HG03439 (cell line): ENCODE measurements around the gene FOXO3.

Source experiments
- ATAC-seq: cut with Tn5 transposase; IDR thresholded peaks from one replicate; pipeline ENCODE4 v1.9.1; 2021; ENCODE audit warnings: mild to moderate bottlenecking, moderate library complexity; ENCODE audit not compliant: unreplicated experiment

Gene FOXO3

DNA sequence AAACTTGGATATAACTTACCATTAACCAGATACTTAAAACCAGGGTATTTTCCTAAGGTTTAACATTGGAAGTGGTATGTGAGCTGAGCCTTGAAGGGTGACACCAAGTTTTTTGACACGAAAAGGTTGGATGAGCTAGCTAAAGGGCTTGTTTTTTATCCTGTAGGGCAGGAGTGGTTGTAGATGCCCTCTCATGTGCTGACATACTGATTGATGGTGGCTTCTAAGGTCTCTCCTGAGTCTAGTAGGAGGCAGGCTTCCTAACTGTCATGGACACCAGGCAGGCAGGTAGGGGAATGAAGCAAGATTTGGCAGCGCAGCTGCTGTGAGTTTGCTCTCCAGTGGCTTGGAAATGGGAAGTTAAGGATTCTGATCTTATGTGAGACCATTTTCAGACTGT, 66.1 kb downstream of the FOXO3 start:
- ATAC-seq = no peak

DNA sequence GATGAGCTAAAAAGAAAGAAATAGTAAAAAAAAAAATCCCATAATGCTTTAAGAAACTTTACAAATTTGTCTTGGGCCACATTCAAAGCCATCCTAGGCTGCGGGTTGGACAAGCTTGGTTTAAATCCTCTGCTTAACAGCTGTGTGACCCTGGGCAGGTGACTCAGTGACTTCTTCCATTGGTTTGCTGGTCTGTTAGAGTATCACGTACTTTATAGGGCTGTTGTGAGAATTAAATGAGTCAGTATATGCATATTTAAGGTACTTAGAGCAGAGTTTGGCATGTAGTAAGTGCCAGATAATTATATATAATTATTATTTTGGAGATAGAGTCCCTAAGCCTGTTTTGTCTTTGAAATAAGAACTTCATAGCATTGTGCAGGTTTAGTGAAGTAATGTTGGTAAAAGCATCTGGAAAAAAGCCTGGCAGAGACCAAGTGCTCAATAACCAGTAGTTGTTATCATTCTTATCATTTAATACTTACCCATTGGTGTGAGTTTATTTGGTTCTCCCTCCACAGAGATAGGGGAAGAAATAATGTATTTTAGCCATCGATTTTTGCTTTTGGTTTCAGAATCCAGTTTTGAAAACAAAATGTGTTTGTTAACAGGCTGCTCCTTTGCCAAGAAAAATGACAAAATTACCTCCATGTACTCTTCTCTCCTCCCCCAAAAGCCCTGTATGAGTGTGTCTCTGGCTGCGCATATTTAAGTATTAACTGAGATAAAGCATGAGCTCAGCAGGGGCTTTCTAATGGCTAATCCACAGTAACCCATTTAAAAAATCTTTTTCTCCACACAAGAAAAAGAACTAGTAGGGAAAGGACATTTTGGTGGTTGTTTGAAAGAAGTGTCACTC, 67.2 kb downstream of the FOXO3 start:
- no peak for ATAC-seq

DNA sequence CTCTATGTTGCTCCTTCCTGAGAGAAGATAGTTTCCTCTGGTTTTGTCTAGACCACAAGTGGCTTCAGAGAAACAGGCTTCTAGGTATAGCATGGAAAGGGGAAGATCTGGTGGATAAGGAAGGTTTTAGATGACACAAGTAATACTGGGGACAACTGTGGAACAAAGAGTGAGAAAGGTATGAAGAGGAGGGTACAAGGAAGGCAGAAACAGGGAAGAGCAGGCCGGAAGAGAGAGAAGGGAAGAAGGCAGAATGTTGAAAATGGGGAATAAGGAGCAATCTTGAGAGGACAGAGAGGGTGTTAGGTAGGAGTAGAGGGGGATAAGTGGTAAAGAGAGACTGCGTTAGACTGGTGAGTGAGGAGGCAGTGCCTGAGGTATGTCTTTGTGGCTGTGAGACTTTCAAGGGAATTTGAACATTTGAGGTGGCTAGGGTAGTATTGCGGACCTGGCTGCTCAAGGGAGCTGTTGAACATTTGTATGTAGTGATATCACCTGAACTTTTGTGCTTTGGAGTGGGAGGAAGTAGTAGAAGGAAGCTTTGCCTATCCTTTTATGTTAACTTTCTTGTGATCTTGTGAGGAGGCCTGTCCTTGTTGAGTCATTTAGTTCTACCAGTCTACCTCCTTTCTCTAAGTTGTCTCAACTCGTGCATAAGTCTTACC, 69.5 kb downstream of the FOXO3 start:
- no peak for ATAC-seq

DNA sequence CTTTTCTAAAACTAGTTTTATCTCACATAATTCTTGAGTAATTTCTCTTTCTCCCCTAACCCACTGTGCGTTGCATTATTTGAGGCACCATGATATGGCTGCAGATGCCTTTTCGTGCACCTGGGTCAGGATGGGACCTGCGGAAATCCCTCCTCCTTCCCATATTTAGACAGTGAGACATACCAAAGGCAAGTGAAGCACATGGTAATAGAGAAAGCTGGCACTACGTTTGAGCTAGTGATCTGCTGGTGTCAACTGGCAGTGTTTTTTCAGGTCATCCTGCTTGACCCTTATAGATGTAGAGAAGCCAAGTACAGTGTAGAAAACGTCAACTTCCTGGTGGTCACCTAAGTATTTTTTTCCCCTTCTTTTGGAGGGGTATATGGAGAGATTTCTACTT, 71.7 kb downstream of the FOXO3 start:
- no peak for ATAC-seq

DNA sequence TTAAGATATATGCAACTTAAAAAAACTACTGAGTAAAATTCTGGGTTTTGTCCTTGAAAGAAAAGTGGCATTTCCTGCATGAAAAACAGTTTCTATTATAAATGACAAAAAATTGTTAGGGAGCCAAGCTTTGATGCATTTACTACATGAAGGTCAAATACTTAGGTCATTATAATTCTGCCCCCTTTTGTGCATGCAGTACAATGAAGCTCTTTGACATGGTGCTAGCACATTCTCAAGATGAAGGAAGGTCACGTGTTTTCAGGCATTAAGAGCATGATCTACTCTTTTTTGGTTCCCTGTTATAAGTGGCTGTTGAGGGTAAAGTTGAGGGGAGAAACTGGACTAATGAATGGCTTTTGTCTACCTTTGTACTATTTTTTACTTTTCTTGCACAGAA, 72.7 kb downstream of the FOXO3 start:
- no peak for ATAC-seq

DNA sequence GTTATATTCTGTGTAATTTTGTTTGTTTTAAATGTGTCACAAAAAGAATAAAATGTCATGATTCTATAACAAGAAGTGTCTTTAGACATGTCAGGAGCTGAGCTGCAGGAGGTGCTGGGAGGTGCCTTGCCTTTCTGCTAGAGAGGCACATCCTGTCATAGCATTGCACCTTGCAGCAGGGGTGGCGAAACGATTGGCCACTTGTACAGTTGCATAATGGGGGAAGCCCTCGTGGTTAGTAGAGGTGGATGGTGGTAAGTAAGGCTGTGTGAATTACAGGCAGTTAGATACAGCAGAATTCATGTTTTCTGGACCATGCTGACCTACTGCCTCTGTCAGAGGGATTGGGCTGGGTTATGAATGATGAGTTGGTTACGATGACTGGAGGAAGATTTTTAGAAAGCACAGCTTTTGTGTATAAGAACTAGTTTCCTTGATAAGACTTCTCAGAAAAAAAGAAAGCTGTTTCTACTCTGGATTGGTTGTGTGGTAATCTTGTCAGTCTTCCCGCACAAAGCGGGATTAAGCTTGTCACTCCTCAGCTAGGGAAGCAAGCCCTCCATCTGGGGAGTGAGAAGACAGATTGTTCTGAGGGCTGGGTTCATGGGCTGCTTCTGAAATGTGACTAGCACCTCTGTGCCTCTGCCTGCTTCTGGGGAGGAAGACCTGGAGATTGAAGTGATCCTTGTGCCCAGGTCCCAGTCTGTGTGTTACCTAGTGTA, 74.9 kb downstream of the FOXO3 start:
- no peak for ATAC-seq

DNA sequence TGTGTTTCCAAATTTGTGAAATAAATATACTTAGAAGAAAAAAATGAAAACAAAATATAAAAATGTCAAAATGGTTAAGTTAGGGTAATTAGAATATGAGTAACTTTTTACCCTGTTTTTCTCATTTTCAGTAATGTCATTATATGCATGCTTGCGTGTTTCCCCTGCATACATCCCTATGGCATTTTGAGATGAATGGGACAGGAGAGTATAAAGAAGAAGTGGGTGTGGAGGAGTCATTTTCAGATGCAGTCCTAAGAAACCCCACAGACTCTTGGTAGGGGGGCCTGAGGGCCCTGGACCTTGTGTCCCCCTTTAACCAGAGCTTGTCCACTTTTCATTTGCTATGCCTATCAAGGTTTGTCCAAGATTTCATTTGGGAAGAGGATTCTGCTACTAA, 77.2 kb downstream of the FOXO3 start:
- no peak for ATAC-seq

DNA sequence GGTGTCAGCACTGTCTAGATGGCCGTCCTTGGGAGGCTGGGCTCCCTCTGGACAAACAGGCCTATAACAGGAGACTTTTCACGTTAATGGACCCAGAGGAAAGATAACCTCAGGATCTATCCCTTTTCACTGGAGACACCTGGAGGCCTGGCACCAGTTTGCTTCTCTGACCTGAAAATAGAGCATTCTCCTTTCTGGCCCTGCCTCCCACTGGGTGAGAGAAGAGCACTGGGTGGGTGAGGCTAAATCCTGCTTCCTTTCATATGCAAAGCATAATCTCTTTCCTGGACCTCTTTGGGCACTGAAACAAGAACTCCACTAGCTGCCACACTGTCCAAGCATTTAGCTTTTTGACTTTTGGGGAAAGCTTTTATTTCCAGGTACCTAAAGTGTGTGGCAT, 78.3 kb downstream of the FOXO3 start:
- no peak for ATAC-seq

DNA sequence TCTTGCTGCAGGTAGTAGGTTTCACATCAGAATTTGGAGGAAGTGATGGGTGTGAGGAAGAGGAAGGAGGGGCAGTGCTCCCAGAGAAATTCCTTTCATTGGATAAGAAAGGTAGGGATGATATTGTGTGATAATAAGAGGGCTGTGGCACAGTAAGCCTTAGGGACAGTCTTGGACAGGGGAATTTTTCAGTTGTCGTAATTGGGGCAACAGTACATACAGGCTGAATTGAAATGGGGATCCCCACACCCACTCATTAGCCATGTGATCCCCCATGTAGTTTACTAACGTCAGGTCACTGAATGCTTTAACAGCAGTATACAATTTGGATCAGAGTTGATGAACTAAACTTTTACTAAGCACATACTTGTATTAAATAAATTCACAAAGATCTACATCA, 79.4 kb downstream of the FOXO3 start:
- no peak for ATAC-seq

DNA sequence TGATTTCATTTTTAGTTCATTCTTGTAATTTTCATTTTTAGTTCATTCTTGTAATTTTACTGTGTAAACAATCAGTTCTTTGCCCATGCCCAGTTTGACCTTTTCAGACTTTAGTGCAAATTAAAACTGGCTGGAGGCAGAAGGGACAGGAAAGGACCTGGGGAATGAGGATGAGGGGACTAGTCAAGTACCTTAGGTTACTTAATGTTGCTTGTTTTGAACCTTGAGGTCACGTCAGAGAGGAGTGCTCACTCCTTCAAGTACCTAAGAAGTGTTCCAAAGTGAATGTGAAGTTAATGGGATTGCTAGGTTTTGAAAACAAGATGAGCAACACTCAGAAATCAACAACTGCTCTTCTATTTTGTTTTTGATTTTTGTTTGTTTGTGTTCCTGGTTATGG, 82.5 kb downstream of the FOXO3 start:
- ATAC-seq = no peak

DNA sequence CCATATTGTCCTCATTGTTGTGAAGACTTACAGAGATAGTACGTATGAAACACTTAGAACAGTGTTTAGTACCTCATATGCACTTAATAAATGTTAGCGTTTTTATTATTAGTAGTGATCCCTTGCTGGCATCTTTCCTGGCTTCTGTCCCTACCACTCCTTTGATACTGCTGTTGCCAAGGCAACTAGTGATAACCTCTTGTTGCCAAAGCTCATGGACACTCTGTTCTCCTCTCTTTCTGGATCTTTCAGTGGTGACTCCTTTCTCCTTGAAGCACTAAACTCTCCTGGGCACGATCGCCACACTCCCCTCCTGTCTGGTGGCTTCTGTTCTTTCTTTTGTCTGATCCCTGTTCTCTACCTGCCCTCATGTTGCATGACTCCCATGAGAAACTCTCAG, 83.5 kb downstream of the FOXO3 start:
- no peak for ATAC-seq

DNA sequence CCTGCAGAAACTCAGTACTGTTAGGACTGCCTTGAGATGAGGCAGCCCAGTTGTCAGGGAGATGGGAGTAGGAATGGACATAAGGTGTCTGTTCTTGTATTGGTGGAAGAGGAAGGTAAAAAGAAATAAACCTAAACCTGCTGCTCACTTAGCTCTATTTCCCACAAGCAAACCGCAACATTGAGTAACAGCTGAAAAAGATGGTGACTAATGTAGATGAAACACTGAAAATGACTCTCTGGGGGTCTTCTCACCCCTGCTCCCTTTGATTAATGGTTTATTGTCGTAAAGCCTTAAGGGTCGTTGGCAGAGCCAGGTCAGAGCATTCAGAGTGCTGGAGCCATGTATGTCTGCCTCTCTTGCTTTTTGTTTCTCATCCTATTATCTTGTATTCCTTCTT, 87.5 kb downstream of the FOXO3 start:
- no peak for ATAC-seq

DNA sequence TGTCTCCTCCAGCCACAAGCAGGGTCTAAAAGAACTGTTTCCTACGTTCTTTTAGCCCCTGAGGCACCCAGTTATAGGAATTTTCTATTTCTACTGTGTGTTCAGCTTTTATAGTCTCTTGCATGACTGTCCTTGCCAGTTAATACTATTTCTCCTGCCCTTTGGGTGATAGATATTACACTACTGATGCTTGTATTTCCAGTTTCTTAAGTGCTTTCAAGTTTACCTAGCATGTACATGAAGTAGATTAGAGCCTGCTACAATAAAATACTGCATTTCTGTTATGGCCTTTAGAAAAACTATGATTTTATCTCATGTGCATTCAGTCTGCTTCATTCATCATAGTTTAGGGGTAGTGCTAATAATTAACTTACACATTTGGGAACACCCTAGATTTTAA, 89.6 kb downstream of the FOXO3 start:
- ATAC-seq = no peak

DNA sequence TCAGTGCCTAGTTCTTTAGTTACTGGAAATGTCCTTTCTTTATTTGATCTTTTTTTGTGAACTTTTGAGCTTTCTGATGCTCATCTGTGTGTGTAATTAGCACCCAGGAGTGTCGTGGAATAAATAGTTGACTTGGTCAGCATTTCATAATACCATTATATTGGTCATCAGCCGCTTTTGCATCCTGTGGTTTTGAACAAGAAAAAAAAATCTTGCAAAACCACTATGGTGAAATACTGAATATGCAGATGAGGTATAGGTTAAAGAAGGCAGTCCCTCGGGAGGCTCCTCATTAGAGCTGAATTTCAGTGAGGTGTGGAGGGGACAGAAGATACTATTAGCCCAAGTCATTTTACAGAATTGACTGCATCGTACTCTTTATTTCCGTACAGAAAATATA, 90.1 kb downstream of the FOXO3 start:
- ATAC-seq = no peak

DNA sequence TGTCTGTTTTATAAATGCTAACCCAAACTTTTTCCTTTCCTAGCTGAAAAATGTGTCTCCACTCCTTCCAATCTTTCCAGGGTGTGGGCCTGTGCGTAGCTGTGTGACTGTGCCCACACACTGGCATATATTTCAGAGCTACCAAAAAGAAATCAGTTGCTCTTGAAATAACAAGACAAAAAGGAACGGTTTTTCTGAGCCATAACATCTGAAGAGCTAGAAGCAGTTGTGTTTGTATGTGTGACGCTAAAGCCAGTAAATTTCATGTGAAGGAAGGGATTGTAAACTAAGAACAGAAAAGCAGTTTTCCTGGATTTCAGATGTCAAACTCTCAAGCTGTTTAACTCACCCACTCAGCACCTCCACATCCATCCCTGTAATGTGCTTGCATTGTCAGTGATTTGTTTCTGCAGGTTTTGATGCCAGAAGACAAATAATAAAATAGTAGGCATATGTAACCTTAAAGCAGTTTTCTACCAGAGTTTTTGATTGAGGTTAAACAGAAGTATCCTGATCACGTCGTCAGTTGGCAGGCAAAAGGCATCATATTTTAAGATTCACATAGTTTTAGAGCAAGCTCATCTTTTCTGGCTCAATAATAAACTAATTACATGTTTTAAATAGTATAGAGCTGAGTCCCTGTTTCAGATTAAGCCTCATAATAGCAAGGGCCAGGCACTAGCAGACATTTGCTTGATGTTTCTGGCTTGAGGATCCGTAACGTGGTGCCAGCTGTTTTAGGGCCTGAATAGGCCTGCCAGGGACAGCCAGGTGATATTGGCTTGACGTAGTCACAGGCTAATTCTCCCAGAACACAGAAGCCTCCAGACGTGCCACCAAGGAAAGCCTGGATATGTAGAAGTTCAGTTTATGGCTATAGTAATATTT, 90.9 kb downstream of the FOXO3 start:
- ATAC-seq = no peak

DNA sequence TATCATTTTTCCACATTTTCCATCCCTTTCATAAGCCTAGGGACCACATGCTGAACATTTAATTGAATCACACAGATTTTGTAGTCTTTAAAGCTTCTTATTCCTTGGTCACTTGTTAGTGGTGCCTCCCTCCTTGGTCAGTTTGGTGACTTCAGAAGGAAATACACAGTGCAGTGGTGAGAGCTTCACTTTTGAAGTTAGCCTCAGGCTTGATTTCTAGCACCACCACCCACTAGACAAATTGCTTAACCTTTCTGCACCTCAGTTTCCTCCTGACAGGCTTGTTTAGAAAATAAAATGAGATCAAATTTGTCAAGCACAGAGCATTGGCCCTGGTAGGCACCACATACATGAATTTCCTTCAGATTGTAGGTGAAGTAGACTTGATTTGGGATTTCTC, 91.7 kb downstream of the FOXO3 start:
- ATAC-seq = no peak

DNA sequence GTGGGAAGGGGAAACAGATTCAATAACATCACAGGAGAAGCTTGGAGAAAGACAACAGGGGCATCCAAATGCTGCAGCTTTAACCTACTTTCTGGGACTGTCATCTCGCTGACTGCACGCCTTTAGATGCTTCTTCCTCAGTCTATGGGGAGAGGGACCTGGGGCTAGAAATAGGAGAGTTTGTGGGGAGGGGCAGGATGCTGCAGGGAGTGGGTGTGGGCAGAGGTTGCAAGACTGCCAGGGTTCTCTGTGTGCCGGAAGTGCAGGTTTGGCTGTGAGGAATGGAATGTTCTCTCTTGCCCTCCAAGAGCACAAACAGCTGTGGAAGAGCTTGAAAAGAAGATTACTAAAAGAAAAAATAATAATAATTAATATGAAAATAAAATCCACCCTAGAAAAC, 93.2 kb downstream of the FOXO3 start:
- ATAC-seq = no peak

DNA sequence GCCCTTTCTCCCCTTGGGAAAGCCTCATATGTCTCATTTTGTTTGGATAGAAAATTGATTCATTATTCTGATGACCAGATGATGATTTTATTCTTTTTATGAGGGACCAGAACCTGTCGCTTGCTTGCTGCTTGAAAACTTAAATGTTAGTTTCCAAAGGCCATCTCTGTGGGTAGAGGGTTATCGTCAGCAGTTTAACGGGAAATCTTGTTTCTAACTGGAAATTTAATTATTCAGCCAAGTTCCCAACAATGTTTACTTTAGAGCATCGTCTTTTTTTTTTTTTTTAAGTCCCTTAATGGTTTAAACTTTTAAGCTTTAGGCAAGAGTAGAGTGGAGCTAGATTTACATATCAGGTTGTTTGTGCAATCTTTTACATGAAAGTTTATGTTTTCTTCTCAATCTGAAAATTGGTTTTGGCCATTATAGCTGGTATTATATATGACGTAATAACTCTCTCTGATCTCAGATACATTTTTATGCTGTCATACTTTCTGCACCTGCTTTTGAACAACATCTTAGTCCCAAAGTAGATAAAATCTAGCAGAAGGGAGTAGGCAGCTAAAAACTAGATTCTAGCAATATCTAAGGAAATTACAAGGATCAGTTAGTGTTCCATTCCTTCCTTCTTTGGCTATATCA, 93.9 kb downstream of the FOXO3 start:
- no peak for ATAC-seq

DNA sequence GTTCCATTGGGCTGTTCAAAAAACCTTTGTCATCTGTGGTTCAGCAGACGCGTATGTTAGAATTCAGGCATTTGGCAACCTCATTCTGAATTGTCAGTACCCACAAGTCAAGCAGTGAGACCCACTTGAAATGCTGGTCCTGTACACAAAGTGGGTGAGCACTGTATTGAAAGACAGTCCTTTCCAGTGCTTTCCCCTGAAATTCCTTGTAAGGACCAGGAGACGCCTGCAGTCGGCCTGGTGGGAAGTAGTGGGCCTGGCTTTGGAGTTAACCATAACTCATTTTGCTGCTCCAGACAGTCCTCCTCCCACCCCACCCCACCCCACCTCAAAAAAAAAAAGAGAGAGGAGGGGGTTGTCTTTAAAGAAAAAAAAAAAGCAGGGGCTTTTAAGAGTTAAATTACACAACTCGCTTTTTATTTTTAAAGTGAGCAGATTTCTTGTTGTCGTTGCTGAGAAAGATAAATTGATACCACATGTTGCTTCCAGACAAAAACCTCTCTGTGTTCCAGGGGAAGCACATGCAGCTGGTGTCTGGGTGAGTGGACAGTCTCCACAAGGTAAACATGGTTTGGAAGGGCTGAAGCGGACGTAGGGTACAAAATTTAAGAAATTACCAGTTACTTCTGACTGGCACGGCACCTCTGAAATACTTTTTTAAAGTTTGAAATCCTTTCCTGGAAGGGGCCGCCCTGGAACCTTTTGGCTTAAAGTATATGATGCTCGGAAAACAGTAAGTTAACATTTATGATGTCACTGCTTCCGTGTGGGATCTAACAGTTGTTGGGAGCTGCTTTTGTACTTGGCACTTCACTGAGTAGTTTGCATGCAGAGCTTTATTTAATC, 95.3 kb downstream of the FOXO3 start:
- ATAC-seq = no peak

DNA sequence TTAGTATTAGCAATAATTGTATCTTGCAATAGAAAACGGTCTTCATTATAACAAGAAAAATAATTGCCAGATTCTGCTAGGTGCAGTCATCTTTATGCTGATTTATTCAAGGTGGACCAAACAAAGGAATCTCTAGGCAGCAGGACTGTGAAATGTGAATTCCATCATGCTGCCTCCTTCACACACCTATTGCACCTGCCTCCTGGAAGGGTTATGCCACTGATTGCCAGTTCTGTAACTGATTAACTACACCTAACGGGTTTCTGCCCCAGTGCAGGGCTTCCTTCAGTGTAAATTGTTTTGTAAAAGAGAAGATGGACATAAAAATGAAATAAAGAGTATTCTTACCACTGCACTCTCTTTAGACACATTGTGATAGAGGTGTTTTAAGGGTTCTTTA, 96.1 kb downstream of the FOXO3 start:
- no peak for ATAC-seq
